BLaER1 (cell line): ENCODE results near the gene L2HGDH.

Experiments
- H3K27ac ChIP-seq: shearing (Covaris generic); formaldehyde crosslinking; 2 replicates; pipeline ENCODE4 v1.8.1; 2022
- H3K27me3 ChIP-seq: shearing (Covaris generic); formaldehyde crosslinking; 2 replicates; pipeline ENCODE4 v1.8.1; 2022
- H3K36me3 ChIP-seq: shearing (Covaris generic); formaldehyde crosslinking; 2 replicates; pipeline ENCODE4 v1.8.1; 2022
- H3K4me1 ChIP-seq: shearing (Covaris generic); formaldehyde crosslinking; 2 replicates; pipeline ENCODE4 v1.8.1; 2022
- H3K4me2 ChIP-seq: shearing (Covaris generic); formaldehyde crosslinking; 2 replicates; pipeline ENCODE4 v1.8.1; 2022
- H3K4me3 ChIP-seq: shearing (Covaris generic); formaldehyde crosslinking; 2 replicates; pipeline ENCODE4 v1.8.1; 2022
- H3K9ac ChIP-seq: shearing (Covaris generic); formaldehyde crosslinking; 2 replicates; pipeline ENCODE4 v1.8.1; 2022
- H3K9me3 ChIP-seq: shearing (Covaris generic); formaldehyde crosslinking; 2 replicates; pipeline ENCODE4 v1.8.1; 2022
- H4K20me1 ChIP-seq: shearing (Covaris generic); formaldehyde crosslinking; 2 replicates; pipeline ENCODE4 v1.8.1; 2022
- Cebpa-rat ChIP-seq: shearing (Covaris generic); IDR thresholded peaks from 2 replicates; pipeline ENCODE4 v1.8.1; 2022

L2HGDH gene

GRCh38 chr14:50340963-50341362, 28.9 kb upstream of the L2HGDH start:
- Histone ChIP-seq H3K27ac (no peak overlapping the region), H4K20me1 (no peaks in the 10 kb centered on the region), H3K9ac (no peak overlapping the region), H3K27me3 (no peaks in the 10 kb centered on the region), H3K9me3 (no peaks in the 10 kb centered on the region), H3K36me3 (no peaks in the 10 kb centered on the region), H3K4me2 (no peak overlapping the region), H3K4me3 (no peak overlapping the region), H3K4me1 (peaks cover 29% of the 10 kb centered on the region)
- no peak for TF ChIP-seq Cebpa-rat

GRCh38 chr14:50340045-50340444, 28.0 kb upstream of the L2HGDH start:
- no peak overlapping the region for H3K9ac ChIP-seq
- no peaks in the 10 kb centered on the region for H3K9me3 ChIP-seq
- no peak overlapping the region for H3K4me2 ChIP-seq
- H3K4me1 ChIP-seq: peaks cover 38% of the 10 kb centered on the region
- TF ChIP-seq Cebpa-rat: no peak
- H4K20me1 ChIP-seq: no peaks in the 10 kb centered on the region
- H3K27ac ChIP-seq: no peak overlapping the region
- H3K36me3 ChIP-seq: no peaks in the 10 kb centered on the region
- H3K27me3 ChIP-seq: no peaks in the 10 kb centered on the region
- H3K4me3 ChIP-seq: no peak overlapping the region

DNA sequence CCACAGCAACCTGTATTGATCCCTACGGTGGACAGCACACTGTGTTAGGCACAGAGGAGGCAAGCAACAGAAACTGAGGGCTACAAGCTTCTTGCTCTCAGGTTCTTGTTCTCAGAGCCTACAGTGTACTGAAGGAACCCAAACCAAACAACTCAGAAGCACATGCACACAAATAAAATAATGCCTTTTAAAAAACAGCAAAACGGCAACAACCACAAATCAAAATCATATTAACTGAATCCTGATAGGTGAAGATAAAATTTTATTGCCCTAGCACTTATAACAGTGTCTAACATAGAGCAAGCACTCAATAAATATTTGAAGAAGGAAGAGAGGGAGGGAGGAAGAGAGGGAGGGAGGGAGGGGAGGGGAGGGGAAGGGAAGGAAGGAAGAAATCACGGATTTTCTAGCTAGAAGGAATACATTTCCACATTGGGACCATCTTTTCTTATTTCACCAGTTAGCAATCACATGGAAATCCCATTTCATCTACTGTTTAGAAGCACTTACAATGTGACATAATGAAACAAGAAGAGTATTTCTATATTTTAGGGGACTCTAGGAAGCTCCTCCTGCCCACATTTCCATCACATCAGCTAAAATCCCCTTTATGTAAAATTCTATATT, 27.3 kb upstream of the L2HGDH start:
- Histone ChIP-seq H3K36me3 (no peaks in the 10 kb centered on the region), H3K4me3 (no peak overlapping the region), H3K4me1 (peaks cover 42% of the 10 kb centered on the region), H3K27ac (no peak overlapping the region), H3K27me3 (no peaks in the 10 kb centered on the region), H3K9ac (no peak overlapping the region), H3K4me2 (no peak overlapping the region), H4K20me1 (no peaks in the 10 kb centered on the region), H3K9me3 (no peaks in the 10 kb centered on the region)
- TF ChIP-seq Cebpa-rat: no peak

DNA sequence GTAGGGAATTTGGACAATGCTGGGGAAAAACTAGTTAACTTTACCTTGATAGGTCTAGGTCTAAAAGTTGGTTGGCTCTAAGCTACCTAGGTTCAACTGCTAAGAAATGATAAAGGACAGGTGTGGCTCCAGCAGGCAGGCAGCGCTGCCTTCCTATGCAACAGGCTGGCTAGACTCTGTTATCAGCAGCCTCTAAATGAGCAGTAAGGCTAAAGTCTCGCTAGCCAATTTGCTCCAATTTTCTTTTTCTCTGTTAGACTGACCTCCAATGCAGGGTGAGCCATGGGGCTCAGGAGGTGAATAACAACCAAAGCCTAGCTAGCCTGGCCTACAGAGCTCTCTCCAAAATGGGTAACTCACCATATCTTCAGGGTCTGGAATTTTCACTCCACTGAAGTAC, 26.6 kb upstream of the L2HGDH start:
- H3K9ac ChIP-seq: no peak overlapping the region
- H3K4me1 ChIP-seq: peaks cover 37% of the 10 kb centered on the region
- no peak for TF ChIP-seq Cebpa-rat
- no peak overlapping the region for H3K27ac ChIP-seq
- H4K20me1 ChIP-seq: no peaks in the 10 kb centered on the region
- no peak overlapping the region for H3K4me2 ChIP-seq
- H3K9me3 ChIP-seq: no peaks in the 10 kb centered on the region
- H3K27me3 ChIP-seq: no peaks in the 10 kb centered on the region
- no peaks in the 10 kb centered on the region for H3K36me3 ChIP-seq
- H3K4me3 ChIP-seq: no peak overlapping the region

DNA sequence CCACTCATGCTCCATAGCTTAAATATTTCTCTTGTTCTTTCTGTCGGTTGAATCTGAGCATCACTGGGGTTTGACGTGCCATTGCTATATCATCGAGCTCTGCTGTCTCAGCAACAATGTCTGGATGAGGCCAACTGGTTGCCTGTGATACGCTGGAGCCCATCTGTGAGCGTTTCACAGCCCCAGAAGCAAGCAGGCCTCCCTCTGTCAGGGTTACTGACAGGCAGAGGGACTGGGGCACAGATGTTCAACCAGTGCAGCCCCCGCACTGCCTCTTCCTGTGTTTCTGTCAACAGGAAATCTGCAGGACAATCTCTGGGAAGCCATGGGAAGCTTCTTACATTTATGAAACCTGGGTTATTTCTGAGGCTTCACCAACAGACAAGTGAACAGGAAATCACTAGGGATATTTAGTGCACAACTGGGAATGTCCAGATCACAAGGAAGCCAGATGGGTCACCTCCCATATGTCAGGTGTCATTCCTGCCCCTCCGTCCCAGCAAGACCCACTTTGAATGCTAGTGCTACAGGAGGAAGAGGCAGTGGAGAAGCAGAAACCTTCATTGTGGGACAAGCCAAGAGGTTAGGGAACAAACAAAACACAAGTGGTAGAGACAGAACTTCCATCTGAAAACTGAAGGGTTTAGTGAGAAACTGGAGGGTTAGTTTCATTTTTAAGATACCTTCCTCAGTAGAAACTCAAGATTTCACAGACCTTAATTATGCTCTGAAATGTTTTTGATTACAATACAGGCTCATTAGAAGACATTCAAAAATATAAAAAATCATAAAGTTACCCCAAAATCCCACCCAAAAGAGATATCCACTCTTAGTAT, 24.2 kb upstream of the L2HGDH start:
- Histone ChIP-seq H3K4me3 (no peak overlapping the region), H3K27me3 (no peaks in the 10 kb centered on the region), H3K4me1 (peaks cover 20% of the 10 kb centered on the region), H3K27ac (peak overlapping the region; percentile 45), H3K36me3 (peaks cover 6% of the 10 kb centered on the region; the same call in 1 of the 2 replicates), H3K4me2 (peak overlapping the region; percentile 60), H3K9ac (no peak overlapping the region), H3K9me3 (no peaks in the 10 kb centered on the region), H4K20me1 (no peaks in the 10 kb centered on the region)
- no peak for TF ChIP-seq Cebpa-rat

DNA sequence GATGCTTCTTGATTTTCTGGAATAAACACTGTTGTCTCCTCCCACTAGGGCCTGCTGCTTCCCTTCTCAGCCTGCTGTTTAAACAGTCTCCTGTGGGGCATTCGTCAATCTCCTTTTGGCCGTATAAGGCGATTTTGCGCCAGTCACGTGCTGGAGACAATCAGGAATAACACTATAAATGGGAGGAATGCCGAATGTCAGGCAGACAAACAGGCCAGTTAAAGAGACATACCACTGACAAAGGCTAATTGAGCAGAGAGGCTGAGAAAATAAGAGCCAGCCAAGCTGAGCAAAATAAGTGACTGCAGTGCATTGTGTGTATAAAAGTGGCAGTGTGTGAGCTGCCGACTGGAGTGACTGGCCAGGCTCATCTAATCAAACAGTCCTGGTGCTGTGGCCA, 23.4 kb upstream of the L2HGDH start:
- peaks cover 20% of the 10 kb centered on the region for H3K4me1 ChIP-seq
- H3K27ac ChIP-seq: peak overlapping the region; percentile 10; the same call in 1 of the 2 replicates
- no peak for TF ChIP-seq Cebpa-rat
- H3K4me3 ChIP-seq: no peak overlapping the region
- H3K9ac ChIP-seq: no peak overlapping the region
- no peaks in the 10 kb centered on the region for H3K9me3 ChIP-seq
- peaks cover 6% of the 10 kb centered on the region for H3K36me3 ChIP-seq
- peak overlapping the region; percentile 60 for H3K4me2 ChIP-seq
- no peaks in the 10 kb centered on the region for H3K27me3 ChIP-seq
- H4K20me1 ChIP-seq: no peaks in the 10 kb centered on the region

DNA sequence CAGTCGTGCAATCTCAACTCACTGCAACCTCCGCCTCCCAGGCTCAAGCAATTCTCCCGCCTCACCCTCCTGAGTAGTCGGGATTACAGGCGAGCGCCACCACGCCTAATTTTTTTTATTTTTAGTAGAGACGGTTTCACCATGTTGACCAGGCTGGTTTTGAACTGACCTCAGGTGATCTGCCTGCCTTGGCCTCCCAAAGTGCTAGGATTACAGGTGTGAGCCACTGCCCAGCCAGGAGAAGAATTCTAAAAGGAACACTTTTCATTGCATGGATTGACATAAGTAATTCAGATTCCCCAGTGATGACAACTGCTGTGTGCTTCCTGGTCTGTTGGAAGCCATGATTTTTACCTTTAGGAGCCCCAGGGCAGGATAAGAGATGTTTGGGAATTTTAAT, 22.2 kb upstream of the L2HGDH start:
- H3K36me3 ChIP-seq: peaks cover 6% of the 10 kb centered on the region
- TF ChIP-seq Cebpa-rat: no peak
- no peaks in the 10 kb centered on the region for H3K9me3 ChIP-seq
- H3K27me3 ChIP-seq: no peaks in the 10 kb centered on the region
- peaks cover 20% of the 10 kb centered on the region for H3K4me1 ChIP-seq
- no peak overlapping the region for H3K9ac ChIP-seq
- no peak overlapping the region for H3K4me2 ChIP-seq
- H3K4me3 ChIP-seq: no peak overlapping the region
- no peak overlapping the region for H3K27ac ChIP-seq
- no peaks in the 10 kb centered on the region for H4K20me1 ChIP-seq

DNA sequence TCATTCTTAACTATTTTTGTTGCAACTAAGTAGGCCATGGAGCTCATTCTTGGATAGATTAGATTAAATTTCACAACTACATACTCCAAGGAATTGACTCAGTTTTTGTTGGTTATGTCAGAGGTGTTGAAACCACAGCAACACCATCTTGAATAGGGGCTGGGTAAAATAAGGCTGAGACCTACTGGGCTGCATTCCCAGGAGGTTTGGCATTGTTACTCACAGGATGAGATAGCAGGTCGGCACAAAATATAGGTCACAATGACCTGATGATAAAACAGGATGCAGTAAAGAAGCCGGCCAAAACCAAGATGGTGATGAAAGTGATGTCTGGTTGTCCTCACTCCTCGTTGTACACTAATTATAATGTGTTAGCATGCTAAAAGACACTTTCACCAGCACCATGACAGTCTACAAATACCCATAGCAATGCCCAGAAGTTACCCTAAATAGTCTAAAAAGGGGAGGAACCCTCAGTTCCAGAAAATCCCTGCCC, 21.0 kb upstream of the L2HGDH start:
- Histone ChIP-seq H3K36me3 (peaks cover 12% of the 10 kb centered on the region), H3K27ac (no peak overlapping the region), H3K4me2 (no peak overlapping the region), H3K4me1 (peaks cover 20% of the 10 kb centered on the region), H3K9me3 (no peaks in the 10 kb centered on the region), H3K9ac (no peak overlapping the region), H4K20me1 (no peaks in the 10 kb centered on the region), H3K4me3 (no peak overlapping the region), H3K27me3 (no peaks in the 10 kb centered on the region)
- TF ChIP-seq Cebpa-rat: no peak

DNA sequence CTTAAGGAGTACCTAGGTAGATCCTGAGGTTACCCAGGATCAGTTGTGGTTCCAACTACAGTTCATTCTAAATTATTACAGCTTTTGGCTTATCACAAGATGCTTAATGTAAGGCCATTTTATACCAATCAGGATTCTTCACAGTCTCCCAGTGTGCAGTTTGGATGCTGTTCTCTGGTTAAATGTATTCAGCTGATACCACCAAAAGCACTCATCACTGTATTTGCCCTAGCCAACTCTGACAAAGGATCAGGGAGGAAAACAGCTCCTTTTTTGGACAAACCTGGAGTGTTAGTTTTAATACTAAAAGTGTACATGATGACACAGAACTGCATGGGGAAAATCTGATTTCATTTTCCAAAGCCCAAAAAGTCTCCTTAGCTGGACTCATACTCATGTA, 19.6 kb upstream of the L2HGDH start:
- no peaks in the 10 kb centered on the region for H3K27me3 ChIP-seq
- H3K9ac ChIP-seq: no peak overlapping the region
- H4K20me1 ChIP-seq: no peaks in the 10 kb centered on the region
- no peak overlapping the region for H3K4me2 ChIP-seq
- TF ChIP-seq Cebpa-rat: no peak
- peaks cover 17% of the 10 kb centered on the region for H3K36me3 ChIP-seq
- no peak overlapping the region for H3K27ac ChIP-seq
- H3K4me3 ChIP-seq: no peak overlapping the region
- peaks cover 19% of the 10 kb centered on the region for H3K4me1 ChIP-seq
- no peaks in the 10 kb centered on the region for H3K9me3 ChIP-seq

DNA sequence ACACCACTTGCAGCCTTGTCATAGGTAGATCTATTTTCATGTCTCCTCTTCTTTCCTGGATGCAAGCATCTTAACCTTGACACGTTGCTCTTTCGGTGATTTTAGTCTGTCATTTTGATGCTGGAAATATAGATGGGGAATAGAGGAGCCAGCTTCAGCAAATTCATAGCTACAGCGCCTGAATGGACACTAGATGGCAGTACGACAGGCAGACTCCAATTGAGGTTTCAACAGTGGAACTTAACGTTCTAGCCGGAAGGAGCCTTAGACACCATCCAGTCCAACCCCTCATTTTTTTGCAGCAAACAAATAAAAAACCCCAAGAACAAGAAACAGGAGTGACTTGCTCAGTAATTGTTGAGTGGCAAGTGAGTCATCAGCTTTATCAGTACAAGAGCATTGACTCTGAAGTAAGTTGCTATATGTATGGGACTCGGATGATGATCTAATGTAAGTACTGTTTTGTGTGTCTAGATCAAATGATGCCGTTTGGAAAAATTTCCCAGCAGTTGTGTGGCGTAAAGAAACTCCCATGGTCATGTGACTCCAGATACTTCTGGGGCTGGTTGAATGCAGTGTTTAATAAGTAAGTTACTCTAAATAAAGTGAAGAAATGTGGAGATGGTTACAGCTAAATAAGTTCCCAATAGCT, 9.1 kb upstream of the L2HGDH start:
- H3K4me1 ChIP-seq: peaks cover 8% of the 10 kb centered on the region; the same call in 1 of the 2 replicates
- H3K4me3 ChIP-seq: no peak overlapping the region
- H3K27ac ChIP-seq: no peak overlapping the region
- H3K9me3 ChIP-seq: no peaks in the 10 kb centered on the region
- H4K20me1 ChIP-seq: peaks cover 11% of the 10 kb centered on the region; the same call in 1 of the 2 replicates
- H3K9ac ChIP-seq: no peak overlapping the region
- no peak for TF ChIP-seq Cebpa-rat
- H3K36me3 ChIP-seq: peaks cover 25% of the 10 kb centered on the region
- no peaks in the 10 kb centered on the region for H3K27me3 ChIP-seq
- H3K4me2 ChIP-seq: peak overlapping the region; percentile 20
